Ecto neural progenitor cell (in vitro differentiated cells): ENCODE results near the gene KLF9.

ENCODE experiments used
- DNase-seq: peaks from one replicate; pipeline ENCODE4 v3.0.0-alpha.2; 2018; ENCODE audit warnings: low spot score

KLF9 gene

DNA sequence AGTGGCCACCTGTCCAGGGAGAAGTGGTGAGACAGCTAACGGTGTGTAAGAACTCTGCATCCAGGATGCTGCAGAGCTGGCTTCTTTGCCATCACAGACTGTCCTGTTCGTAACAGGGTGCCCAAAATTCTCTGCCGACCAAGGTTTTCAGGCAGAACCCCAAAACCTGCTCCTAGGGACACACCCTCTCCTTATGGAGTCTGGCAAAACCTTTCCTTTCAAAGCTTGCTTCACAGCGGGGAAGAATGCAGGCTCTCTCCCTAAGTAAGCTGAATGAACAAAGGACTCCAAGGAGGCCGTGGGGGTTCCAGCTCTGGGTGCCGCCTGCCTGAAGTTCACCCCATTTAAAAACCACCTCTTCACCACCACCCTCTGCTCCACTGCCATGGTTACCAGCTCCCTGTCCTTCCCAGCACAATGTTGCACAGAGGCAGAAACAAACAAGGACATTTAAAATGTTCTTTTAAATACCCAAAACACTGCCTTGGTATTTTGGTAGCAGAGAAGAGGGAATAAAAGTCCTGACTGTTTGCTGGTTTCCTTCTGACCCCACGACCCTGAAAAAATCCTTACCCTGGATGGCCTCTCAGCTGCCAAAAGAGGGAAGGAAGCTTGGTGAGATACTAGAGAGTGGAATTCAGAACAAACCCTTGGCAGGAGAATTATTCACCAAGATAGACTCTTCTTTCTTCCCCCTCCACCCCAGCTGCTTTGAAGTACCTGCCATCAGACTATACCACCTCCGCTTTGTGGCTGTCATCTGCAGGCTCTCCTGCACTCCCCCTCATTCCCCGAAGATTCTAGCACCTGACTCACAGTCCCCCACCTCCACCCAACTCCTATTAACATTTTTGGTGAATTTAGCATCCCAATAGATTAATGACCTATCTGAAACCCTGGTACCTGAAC lies 7.1 kb upstream of the KLF9 start:
- no peak for DNase-seq

GRCh38 chr9:70420441-70421271 lies 6.2 kb upstream of the KLF9 start:
- DNase-seq = peak; percentile 89

GRCh38 chr9:70419556-70420440 lies 5.3 kb upstream of the KLF9 start:
- DNase-seq = peak; percentile 84

GRCh38 chr9:70418822-70419555 lies 4.5 kb upstream of the KLF9 start:
- DNase-seq = peak; percentile 91

GRCh38 chr9:70415476-70415875 lies 1.0 kb upstream of the KLF9 start:
- DNase-seq = no peak

GRCh38 chr9:70415041-70415440 lies 584 bp upstream of the KLF9 start:
- DNase-seq = no peak

DNA sequence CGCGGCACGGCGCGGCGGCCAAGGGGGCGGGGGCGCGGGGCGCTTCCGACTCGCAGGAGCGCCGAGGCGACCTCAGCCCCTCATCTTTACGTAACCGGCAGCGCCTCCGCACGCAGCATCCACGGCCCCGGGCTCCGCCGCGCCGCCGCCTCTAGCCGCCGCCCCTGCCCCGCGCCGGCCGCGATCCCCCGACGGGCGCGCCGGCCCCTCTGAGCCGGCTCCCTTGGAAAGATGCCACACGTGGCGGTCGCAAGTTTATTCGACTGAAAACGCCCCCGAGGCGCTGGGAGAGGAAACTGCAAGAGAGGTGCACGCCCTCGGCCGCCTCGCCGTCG lies 1.0 kb downstream of the KLF9 start:
- no peak for DNase-seq

GRCh38 chr9:70412832-70413463 lies 1.5 kb downstream of the KLF9 start:
- DNase-seq = peak; percentile 59

DNA sequence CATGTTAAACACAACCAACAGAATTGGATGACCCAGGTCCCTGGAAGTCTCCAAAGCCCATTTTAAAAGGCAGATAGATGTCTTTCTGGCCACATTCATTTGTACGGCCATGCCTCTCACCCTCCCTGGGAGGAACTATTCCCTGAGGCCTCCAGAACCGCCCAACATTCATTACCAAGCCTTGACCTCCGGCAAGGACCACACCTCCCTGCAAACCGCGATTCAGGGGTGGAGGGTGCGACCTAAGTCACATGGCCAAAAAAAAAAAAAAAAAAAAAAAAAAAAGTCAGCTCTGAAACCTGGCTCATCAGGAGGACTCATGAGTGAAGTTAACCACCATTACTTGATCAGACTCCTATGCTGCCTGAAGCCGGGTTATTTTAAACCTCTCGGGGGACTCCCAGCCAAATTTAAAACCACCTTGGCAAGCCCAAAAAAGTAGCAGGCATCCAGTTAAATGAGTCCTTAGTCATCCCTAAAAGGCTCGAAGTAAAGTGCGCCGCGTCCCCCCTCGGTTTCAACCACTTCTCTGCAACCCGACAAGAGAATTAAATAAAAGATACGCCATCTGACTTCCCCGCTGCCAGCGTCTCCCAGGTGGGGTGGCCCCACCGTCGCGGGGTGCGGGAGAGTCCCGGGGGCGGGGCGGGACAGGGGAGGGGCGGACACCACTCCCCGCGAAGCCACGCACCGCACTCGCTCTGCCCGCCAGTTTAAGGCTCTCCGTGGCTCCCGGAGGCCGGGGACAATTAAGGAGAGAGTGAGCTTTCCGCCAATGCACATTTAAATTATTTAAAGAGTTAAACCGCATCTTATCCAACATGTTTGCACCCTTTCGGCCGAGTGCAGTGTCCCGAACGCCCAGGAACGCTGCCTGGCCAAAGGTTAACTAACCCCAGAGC lies 2.3 kb downstream of the KLF9 start:
- DNase-seq = no peak

DNA sequence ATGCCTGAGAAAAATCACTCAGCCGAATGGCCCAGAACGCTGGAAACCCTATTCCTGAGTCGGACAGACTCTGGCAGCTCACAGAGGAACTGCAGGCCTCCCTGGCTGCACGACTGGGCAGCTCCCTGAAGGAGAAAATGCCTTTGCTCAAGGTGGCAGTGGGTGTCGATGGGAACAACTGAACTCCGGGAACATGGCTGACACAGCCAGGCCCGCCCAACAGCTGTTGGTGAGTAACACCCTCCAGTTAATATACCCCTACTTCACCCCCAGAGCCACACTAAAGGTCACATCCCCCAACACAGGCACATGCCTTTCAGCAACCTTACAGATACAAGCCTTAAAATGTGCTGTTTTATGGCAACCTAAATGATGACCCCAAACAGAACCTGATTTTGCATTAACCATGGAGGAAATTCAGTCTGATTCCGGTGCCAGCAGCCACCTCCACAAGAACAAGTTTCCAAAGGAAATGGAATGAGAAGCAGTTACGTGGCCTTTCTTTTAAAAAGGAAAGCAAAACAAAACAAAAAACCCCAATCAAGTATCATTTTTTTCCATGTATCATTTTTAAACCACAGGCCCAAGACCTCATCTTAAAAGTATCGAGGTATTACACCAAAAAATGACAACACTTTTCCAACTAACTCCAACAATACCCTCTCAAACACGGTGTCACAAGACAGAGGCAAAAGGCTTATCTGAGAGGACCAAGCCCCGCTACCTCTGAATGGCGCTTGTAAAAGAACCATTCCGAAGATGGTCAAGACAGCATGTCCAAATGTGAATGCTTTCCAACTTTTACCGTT lies 3.1 kb downstream of the KLF9 start:
- DNase-seq = no peak

GRCh38 chr9:70410368-70410767 lies 4.1 kb downstream of the KLF9 start:
- DNase-seq = no peak

DNA sequence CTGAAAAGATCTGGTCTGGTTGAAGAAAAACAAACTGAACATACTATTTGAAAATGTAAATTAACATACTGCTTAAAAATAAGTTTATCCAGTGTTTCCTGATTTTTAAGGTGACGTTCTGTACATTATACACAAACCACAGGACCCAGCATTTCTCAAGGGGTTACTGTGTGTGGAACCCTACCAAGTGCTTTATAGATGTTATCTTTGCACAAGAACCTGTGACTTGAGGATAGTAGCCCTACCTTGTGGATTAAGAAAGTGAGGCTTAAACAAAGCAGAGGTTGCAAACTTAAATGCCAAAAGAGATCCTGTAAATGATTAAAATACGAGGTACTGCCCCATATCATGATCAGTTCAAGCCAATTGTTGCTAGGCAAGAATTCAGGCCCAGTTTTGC lies 4.7 kb downstream of the KLF9 start:
- DNase-seq = no peak

GRCh38 chr9:70409280-70409679 lies 5.2 kb downstream of the KLF9 start:
- DNase-seq = no peak

DNA sequence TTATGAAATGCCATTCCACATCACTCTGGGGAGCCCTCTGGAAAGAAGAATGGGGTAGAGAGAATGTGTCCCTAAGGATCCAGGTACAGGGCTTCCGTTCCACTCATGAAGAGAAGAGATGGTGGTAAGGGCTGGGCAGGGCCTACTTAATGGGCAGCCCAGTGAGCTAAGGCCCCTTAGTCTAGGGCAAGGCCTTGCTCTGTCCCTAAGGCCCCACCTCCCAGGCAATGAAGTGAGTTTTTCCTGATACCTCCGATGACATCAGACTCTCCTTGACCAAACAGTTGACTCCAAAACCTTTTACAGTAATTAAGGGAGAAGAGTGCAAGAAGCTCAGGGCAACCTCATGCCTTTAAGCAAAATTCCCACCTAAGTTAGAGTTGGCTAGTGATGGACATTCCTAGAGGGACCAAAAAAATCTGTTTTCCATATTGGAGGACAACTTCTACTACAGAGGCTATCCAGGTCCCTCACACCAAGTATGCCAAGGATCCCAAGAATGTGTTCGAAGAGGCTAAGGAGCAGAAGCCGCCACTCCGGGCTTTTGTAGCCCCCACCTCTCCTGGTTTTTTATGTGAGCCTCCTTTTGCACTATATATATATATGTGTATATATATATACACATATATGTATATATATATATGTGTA lies 5.9 kb downstream of the KLF9 start:
- no peak for DNase-seq

DNA sequence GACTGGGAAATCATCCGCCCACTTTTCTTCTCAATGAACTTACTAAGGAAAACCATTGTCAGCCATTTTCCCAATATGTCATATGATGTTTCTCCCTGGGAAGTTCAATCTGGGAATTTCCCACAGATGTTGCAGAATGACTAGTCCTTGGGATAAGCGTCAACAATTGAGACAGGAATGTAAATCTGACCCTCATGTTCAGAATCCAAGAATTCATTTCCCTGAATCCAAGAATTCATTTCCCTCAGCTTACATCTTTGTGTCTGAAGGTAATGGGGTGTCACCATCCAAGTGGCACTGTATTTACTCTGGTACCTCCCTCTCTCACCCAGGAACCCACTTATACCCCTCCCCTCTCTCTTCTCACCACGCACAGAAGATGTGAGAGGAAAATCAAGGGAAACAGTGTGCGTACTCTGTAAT lies 7.4 kb downstream of the KLF9 start:
- DNase-seq = no peak

DNA sequence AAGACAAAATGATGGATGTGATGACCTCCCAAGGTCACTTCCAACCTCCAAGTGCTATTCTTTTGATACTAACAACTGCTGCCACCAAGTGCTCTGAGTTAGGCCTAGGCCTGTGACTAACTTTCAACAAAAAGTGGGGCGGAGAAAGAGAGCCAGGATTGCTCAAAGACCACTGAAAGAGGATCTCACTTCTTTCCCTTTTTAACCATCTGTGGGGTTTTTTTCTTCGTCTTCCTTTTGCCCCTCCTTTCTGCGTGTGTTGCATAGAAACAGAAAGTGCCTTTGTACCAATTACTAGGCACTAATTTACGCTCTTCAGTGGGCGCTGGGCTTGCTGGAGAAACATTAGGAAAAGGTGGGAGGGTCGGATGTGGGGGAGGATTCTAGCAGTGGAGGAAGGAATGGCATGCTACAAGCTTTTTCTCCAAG lies 8.0 kb downstream of the KLF9 start:
- no peak for DNase-seq

DNA sequence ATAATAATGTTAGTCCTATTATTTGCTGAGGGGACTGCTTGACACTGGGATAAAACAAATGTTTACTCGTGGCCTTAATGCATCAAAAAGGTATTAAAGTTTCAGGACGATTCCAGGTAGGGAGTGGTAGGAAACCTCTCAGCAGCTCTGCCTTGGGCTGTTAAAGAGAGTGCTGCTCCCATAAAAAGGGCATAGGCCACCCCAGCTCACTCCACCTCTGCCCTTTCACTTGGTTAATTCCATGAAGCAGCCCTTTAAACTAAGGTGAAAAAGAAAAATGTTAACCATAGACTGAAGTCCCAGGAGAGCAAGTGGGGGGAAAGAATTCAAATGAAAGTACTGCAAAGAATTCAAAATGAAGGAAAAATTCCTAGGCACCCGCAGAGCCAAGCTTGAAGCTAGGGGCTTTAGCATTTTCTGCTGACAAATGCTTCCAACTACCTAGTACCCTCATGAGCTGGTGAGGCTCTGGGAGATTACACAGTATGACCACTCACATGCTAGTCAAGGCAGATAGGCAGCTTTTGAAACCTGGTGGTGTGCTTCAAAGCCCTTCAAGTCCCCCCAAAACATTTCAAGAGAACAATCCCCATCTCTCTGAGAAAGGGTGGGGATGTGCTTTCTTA lies 8.5 kb downstream of the KLF9 start:
- no peak for DNase-seq

DNA sequence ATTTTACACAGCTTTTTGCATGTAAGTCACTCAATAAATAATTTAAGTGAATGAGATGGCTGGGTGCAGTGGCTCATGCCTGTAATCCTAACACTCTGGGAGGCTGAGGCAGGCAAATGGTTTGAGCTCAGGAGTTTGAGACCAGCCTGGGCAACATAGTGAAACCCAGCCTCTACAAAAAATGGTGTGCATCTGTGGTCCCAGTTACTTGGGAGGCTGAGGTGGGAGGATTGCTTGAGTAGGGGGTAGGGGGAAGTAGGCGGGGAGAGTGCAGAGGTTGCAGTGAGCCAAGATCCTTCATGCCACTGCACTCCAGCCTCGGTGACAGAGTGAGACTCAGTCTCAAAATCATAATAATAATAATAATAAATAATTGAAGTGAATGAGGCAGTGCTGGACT lies 10.2 kb downstream of the KLF9 start:
- no peak for DNase-seq
